ENCODE measurements around the gene EHHADH.

- TF ChIP-seq REST (IDR thresholded peaks at IDR 0.05; ENCODE audit: insufficient read depth in 1 of 2, low read depth in 2 of 2, low read length in 2 of 2) (no peak), FOXP2 (optimal IDR thresholded peaks at IDR 0.05; ENCODE audit: borderline replicate concordance, extremely low read depth, extremely low read length, insufficient read depth) (no peak), POLR2AphosphoS5 (IDR thresholded peaks at IDR 0.05; ENCODE audit: low read depth, low read length) (no peak), TAF1 (IDR thresholded peaks at IDR 0.05; ENCODE audit: borderline replicate concordance, insufficient read depth, low read length) (no peak)
Measured at GRCh38 chr3:185292238-185292637, 38.4 kb upstream of the EHHADH start.
